ENCODE results near the gene TIMM44. TPM values are rescaled to one million over a fixed set of nuclear protein-coding genes. Genes with fewer than 3 reads are reported as not detected.

TIMM44 gene
- total and polyA plus RNA-seq, 4 donors, result 38.4 to 75.8 (median 53.0) TPM

DNA sequence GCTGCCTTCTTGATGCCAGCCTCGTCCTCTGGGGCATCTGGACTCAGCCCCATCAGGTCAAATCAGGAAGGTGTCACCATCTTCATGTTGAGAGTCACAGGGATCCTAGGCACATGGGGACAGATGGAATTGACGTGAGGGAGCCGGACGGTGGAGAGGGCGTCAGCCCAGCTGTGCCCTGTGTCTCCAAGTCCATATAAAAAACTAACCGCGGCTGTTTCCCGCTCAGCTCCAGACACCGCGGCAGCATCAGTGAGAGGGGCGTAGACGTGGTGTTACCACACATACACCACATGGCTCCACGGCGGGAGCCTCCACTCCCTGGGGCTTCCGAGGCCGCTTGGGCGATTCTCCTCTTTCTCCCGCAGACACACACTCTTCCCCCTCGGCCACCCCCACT lies 63.6 kb downstream of the TIMM44 start:
- Histone ChIP-seq H3K27ac (ENCODE audit: low read depth in 1 of 2, low read length in 1 of 2) (no peak overlapping the region), H3K36me3 (ENCODE audit: control insufficient read depth in 4 of 4, insufficient read depth in 4 of 4, low read length in 4 of 4) (no peaks in the 10 kb centered on the region), H3K4me1 (ENCODE audit: control insufficient read depth in 5 of 5, insufficient read depth in 5 of 5, low read length in 5 of 5) (no peaks in the 10 kb centered on the region), H3K9ac (ENCODE audit: insufficient read depth in 1 of 2, low read length in 2 of 2) (no peak overlapping the region), H3K9me3 (ENCODE audit: control insufficient read depth in 4 of 4, insufficient read depth in 3 of 4, low read length in 3 of 4) (peaks cover 0 to 2% (median 0%) of the 10 kb centered on the region in 4 donors), H3K27me3 (ENCODE audit: control insufficient read depth in 3 of 3, insufficient read depth in 3 of 3, low read length in 2 of 3) (peaks cover 0 to 2% (median 2%) of the 10 kb centered on the region in 3 donors), H3K4me3 (no peak overlapping the region)
- DNase-seq (no peak), ATAC-seq (ENCODE audit: insufficient read depth, low FRiP score) (no peak)
- WGBS, 2 donors, result 86 to 92% methylated on average over 19 of the region's 19 CpGs
- TF ChIP-seq, protein P1, sequence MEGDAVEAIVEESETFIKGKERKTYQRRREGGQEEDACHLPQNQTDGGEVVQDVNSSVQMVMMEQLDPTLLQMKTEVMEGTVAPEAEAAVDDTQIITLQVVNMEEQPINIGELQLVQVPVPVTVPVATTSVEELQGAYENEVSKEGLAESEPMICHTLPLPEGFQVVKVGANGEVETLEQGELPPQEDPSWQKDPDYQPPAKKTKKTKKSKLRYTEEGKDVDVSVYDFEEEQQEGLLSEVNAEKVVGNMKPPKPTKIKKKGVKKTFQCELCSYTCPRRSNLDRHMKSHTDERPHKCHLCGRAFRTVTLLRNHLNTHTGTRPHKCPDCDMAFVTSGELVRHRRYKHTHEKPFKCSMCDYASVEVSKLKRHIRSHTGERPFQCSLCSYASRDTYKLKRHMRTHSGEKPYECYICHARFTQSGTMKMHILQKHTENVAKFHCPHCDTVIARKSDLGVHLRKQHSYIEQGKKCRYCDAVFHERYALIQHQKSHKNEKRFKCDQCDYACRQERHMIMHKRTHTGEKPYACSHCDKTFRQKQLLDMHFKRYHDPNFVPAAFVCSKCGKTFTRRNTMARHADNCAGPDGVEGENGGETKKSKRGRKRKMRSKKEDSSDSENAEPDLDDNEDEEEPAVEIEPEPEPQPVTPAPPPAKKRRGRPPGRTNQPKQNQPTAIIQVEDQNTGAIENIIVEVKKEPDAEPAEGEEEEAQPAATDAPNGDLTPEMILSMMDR (IDR thresholded peaks at IDR 0.05; ENCODE audit: control extremely low read depth, extremely low read depth), result no peak

DNA sequence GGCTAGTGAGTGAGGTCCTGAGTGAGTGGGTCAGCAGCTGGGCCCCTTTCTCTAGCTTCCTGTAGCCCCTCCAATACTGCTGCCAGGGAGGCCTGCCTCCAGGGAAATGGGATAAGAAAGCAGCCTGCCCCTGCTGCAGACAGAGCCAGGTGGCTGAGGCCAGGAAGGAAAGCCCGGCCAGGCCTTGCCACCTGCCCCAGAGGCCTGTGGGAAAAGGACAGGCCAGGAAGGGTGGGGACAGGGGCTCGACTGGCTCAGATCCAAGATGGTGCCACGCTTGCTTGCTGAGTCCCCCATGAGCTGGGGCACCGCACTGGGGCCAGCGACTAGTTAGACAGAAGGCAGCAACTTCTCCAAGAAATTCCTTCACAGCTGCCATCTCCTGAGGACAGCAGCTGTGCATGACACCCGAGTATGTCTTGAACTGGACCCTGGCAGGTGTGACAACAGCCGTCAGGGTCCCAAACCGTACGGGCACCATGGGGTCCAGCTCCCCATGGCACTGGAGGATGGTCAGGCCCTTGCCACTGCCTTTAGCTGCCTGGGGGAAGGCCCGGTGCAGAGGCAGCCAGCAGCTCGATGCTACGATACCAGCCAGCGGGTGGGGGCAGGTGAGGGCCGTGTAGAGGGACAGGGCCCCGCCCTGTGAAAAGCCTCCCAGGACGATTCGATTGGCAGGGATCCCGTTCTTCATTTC lies 64.2 kb downstream of the TIMM44 start:
- Histone ChIP-seq H3K36me3 (ENCODE audit: control insufficient read depth in 4 of 4, insufficient read depth in 4 of 4, low read length in 4 of 4) (no peaks in the 10 kb centered on the region), H3K9me3 (ENCODE audit: control insufficient read depth in 4 of 4, insufficient read depth in 3 of 4, low read length in 3 of 4) (peaks cover 0 to 2% (median 0%) of the 10 kb centered on the region in 4 donors), H3K27ac (ENCODE audit: low read depth in 1 of 2, low read length in 1 of 2) (no peak overlapping the region), H3K9ac (ENCODE audit: insufficient read depth in 1 of 2, low read length in 2 of 2) (no peak overlapping the region), H3K4me3 (no peak overlapping the region), H3K27me3 (ENCODE audit: control insufficient read depth in 3 of 3, insufficient read depth in 3 of 3, low read length in 2 of 3) (peaks cover 0 to 6% (median 5%) of the 10 kb centered on the region in 3 donors), H3K4me1 (ENCODE audit: control insufficient read depth in 5 of 5, insufficient read depth in 5 of 5, low read length in 5 of 5) (peaks cover 0 to 4% (median 0%) of the 10 kb centered on the region in 5 donors)
- no peak for DNase-seq
- TF ChIP-seq, protein P1 (IDR thresholded peaks at IDR 0.05; ENCODE audit: control extremely low read depth, extremely low read depth), result no peak
- ATAC-seq (ENCODE audit: insufficient read depth, low FRiP score), result no peak
- WGBS, 2 donors, result 79 to 86% methylated on average over 18 of the region's 18 CpGs

DNA sequence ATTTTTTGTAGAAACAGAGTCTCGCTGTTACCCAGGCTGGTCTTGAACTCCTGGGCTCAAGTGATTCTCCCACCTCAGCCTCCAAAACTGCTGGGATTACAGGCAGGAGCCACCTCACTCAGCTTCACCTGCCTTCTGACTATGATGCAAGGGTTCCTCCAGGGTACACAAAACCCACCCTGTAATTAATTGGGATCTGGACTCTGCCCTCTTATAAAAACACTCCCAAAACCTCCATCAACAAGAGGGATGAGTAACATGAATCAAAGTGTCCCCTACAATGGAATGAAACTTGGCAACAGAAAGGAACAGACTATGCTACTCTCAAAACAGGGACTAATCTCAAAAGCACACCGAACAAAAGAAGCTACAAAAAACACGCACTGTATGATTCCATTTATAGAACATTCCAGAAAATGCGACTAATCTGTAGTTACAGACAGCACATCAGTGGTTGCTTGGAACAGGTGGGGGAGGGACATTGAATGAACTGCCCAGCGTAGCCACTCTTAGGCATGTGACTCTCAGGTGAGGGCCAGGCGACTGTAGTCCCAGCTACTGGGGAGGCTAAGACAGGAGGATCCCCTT lies 66.1 kb downstream of the TIMM44 start:
- TF ChIP-seq, protein P1 (IDR thresholded peaks at IDR 0.05; ENCODE audit: control extremely low read depth, extremely low read depth), result no peak
- Histone ChIP-seq H3K27ac (ENCODE audit: low read depth in 1 of 2, low read length in 1 of 2) (no peak overlapping the region), H3K9me3 (ENCODE audit: control insufficient read depth in 4 of 4, insufficient read depth in 3 of 4, low read length in 3 of 4) (peaks cover 0 to 2% (median 0%) of the 10 kb centered on the region in 4 donors), H3K36me3 (ENCODE audit: control insufficient read depth in 4 of 4, insufficient read depth in 4 of 4, low read length in 4 of 4) (no peaks in the 10 kb centered on the region), H3K4me3 (no peak overlapping the region), H3K27me3 (ENCODE audit: control insufficient read depth in 3 of 3, insufficient read depth in 3 of 3, low read length in 2 of 3) (peaks cover 0 to 16% (median 16%) of the 10 kb centered on the region in 3 donors), H3K9ac (ENCODE audit: insufficient read depth in 1 of 2, low read length in 2 of 2) (no peak overlapping the region), H3K4me1 (ENCODE audit: control insufficient read depth in 5 of 5, insufficient read depth in 5 of 5, low read length in 5 of 5) (peaks cover 0 to 8% (median 0%) of the 10 kb centered on the region in 5 donors)
- DNase-seq (no peak), ATAC-seq (ENCODE audit: insufficient read depth, low FRiP score) (no peak)
- 82 to 90% methylated on average over 6 of the region's 6 CpGs for WGBS, 2 donors

Other genes starting within 250 kb of the TIMM44 start
- under 1 TPM; 0.37 to 0.43 TPM for gene FCER2, start 241.5 kb downstream of the TIMM44 start, total RNA-seq
- gene FCER2, start 241.5 kb downstream of the TIMM44 start, polyA plus RNA-seq, result 1 to 10 TPM in 1 of 2 donors, under 1 TPM in 1; 0.47 to 1.2 TPM
- under 1 TPM in 1 of 2 donors, not detected in 1; 0.43 TPM for gene CLEC4G, start 211.6 kb downstream of the TIMM44 start, total RNA-seq
- under 1 TPM; 0.31 to 0.96 TPM for gene CLEC4G, start 211.6 kb downstream of the TIMM44 start, polyA plus RNA-seq
- 1 to 10 TPM; 2.0 to 3.3 TPM for gene CD209, start 196.1 kb downstream of the TIMM44 start, total RNA-seq
- gene CD209, start 196.1 kb downstream of the TIMM44 start, polyA plus RNA-seq, result 1 to 10 TPM in 1 of 2 donors, under 1 TPM in 1; 0.57 to 1.6 TPM
- gene CLEC4M, start 180.4 kb downstream of the TIMM44 start, total RNA-seq, result 1 to 10 TPM in 1 of 2 donors, under 1 TPM in 1; 0.34 to 1.2 TPM
- gene CLEC4M, start 180.4 kb downstream of the TIMM44 start, polyA plus RNA-seq, result 1 to 10 TPM in 1 of 2 donors, under 1 TPM in 1; 0.26 to 2.5 TPM
- 10 to 100 TPM; 10.7 to 18.6 TPM for gene EVI5L, start 113.4 kb downstream of the TIMM44 start, total RNA-seq
- gene EVI5L, start 113.4 kb downstream of the TIMM44 start, polyA plus RNA-seq, result 10 to 100 TPM; 12.3 to 12.9 TPM
- gene PRR36, start 69.3 kb downstream of the TIMM44 start, total RNA-seq, result 1 to 10 TPM; 1.3 to 3.4 TPM
- gene PRR36, start 69.3 kb downstream of the TIMM44 start, polyA plus RNA-seq, result under 1 TPM; 0.30 to 0.89 TPM
- 1 to 10 TPM; 5.9 to 8.6 TPM for gene LRRC8E, start 55.2 kb downstream of the TIMM44 start, total RNA-seq
- gene LRRC8E, start 55.2 kb downstream of the TIMM44 start, polyA plus RNA-seq, result 1 to 10 TPM; 3.7 to 4.6 TPM
- 10 to 100 TPM; 17.8 to 28.7 TPM for gene MAP2K7, start 39.8 kb downstream of the TIMM44 start, total RNA-seq
- 10 to 100 TPM; 18.1 to 41.7 TPM for gene MAP2K7, start 39.8 kb downstream of the TIMM44 start, polyA plus RNA-seq
- under 1 TPM in 1 of 2 donors, not detected in 1; 0.77 TPM for gene TGFBR3L, start 28.8 kb downstream of the TIMM44 start, total RNA-seq
- gene TGFBR3L, start 28.8 kb downstream of the TIMM44 start, polyA plus RNA-seq, result under 1 TPM in 1 of 2 donors, not detected in 1; 0.25 TPM
- 10 to 100 TPM in 1 of 2 donors, 1 to 10 TPM in 1; 7.6 to 32.1 TPM for gene SNAPC2, start 23.3 kb downstream of the TIMM44 start, total RNA-seq
- 10 to 100 TPM; 19.2 to 23.0 TPM for gene SNAPC2, start 23.3 kb downstream of the TIMM44 start, polyA plus RNA-seq
- gene CTXN1, start 17.5 kb downstream of the TIMM44 start, total RNA-seq, result 10 to 100 TPM in 1 of 2 donors, 1 to 10 TPM in 1; 4.3 to 25.9 TPM
- gene CTXN1, start 17.5 kb downstream of the TIMM44 start, polyA plus RNA-seq, result 1 to 10 TPM; 6.5 to 7.2 TPM
- gene ELAVL1, start 62.0 kb upstream of the TIMM44 start, total RNA-seq, result 10 to 100 TPM; 61.0 to 72.8 TPM
- gene ELAVL1, start 62.0 kb upstream of the TIMM44 start, polyA plus RNA-seq, result 10 to 100 TPM; 15.0 to 33.0 TPM
- gene CCL25, start 109.1 kb upstream of the TIMM44 start, total RNA-seq, result not detected
- gene CCL25, start 109.1 kb upstream of the TIMM44 start, polyA plus RNA-seq, result not detected
- 10 to 100 TPM in 1 of 2 donors, 1 to 10 TPM in 1; 2.8 to 26.4 TPM for gene FBN3, start 205.9 kb upstream of the TIMM44 start, total RNA-seq
- gene FBN3, start 205.9 kb upstream of the TIMM44 start, polyA plus RNA-seq, result 1 to 10 TPM in 1 of 2 donors, under 1 TPM in 1; 0.32 to 1.4 TPM

Data from lung (tissue), 12 donors.